ENCODE data around the gene NDUFA3. TPM values are rescaled to one million over a fixed set of nuclear protein-coding genes. Genes with fewer than 3 reads are reported as not detected.

NDUFA3 gene
- polyA plus RNA-seq, 2 of the 4 experiments (the other 2 are of a cell fraction): 43.5 to 190 TPM

GRCh38 chr19:54136086-54136863 is 33.6 kb downstream of the NDUFA3 start:
- ATAC-seq (peak; percentile 1 to 6; a peak in 4 of 6 replicates), DNase-seq (ENCODE audit: low read depth in 1 of 2, low spot score in 1 of 2) (no peak), FAIRE-seq (peak; percentile 28)
- 27% methylated on average over 30 of the region's 30 CpGs for WGBS (ENCODE audit: missing lambda C conversion rate)
- no peaks in the 10 kb centered on the region for H3K9me3 ChIP-seq
- POLR2A ChIA-PET: interaction anchor here (0.8 to 3.4 kb wide), 16 partner anchors 12 to 312 kb away, joined by 3 to 51 read pairs (median 10); partner anchors contain the start of genes LENG1, LENG8, MBOAT7 and MYADM
- H3K4me3 ChIP-seq: peak overlapping the region; percentile 46
- H3K4me1 ChIP-seq: peaks cover 15% of the 10 kb centered on the region; the same call in 2 of the 3 replicates
- peak overlapping the region; percentile 24 to 67; a peak in 5 of 6 replicates for H3K27ac ChIP-seq
- H3K4me2 ChIP-seq: peak overlapping the region; percentile 94
- CTCF ChIA-PET: interaction anchor here (0.7 to 1.4 kb wide), 5 partner anchors 13 to 260 kb away, joined by 3 to 4 read pairs (median 4); partner anchors contain the start of gene LENG1
- TF ChIP-seq POLR2AphosphoS2 (conservative IDR thresholded peaks at IDR 0.05; ENCODE audit: low read length) (0 out of 2 replicates have a peak, but pooled peaks have one; percentile 27), EHMT2 (IDR thresholded peaks at IDR 0.05; ENCODE audit: low read depth) (no peak), EHF (CRISPR knock-in tag; IDR thresholded peaks at IDR 0.05) (no peak)

GRCh38 chr19:54136864-54137698 is 34.4 kb downstream of the NDUFA3 start:
- ChIA-PET CTCF (interaction anchor here (0.7 to 2.8 kb wide), 11 partner anchors 12 to 260 kb away, joined by 3 to 9 read pairs (median 4); partner anchors contain the start of gene LENG1), POLR2A (interaction anchor here (0.6 to 3.4 kb wide), 28 partner anchors 8 to 1516 kb away, joined by 3 to 51 read pairs (median 6); partner anchors contain the start of genes LENG1, LENG8, MBOAT7 and MYADM)
- ATAC-seq (peak; percentile 79 to 92), DNase-seq (ENCODE audit: low read depth in 1 of 2, low spot score in 1 of 2) (peak; percentile 100), FAIRE-seq (peak; percentile 99)
- Histone ChIP-seq H3K9me3 (no peaks in the 10 kb centered on the region), H3K4me2 (peak overlapping the region; percentile 94), H3K27ac (peak overlapping the region; percentile 94 to 95), H3K4me1 (peaks cover 15% of the 10 kb centered on the region; the same call in 2 of the 3 replicates), H3K4me3 (peak overlapping the region; percentile 84)
- WGBS (ENCODE audit: missing lambda C conversion rate): under 1% methylated on average over 44 of the region's 46 CpGs
- TF ChIP-seq POLR2A (IDR thresholded peaks at IDR 0.05; ENCODE audit: low read length): peak; percentile 69
- TF ChIP-seq CHD2 (IDR thresholded peaks at IDR 0.05; ENCODE audit: low read length, partially characterized antibody): peak; percentile 7
- TF ChIP-seq MAX (IDR thresholded peaks at IDR 0.05): peak; percentile 26
- TF ChIP-seq RFX5 (IDR thresholded peaks at IDR 0.05): peak; percentile 85; the same call in 1 of the 2 replicates
- TF ChIP-seq REST (IDR thresholded peaks at IDR 0.05): peak; percentile 32; the same call in 1 of the 2 replicates
- no peak for TF ChIP-seq NPAS2 (CRISPR knock-in tag; IDR thresholded peaks at IDR 0.05; ENCODE audit: borderline replicate concordance)
- no peak for TF ChIP-seq TFCP2L1 (CRISPR knock-in tag; IDR thresholded peaks at IDR 0.05)
- TF ChIP-seq PBX3 (IDR thresholded peaks at IDR 0.05): peak; percentile 97
